ENCODE data around the gene PIGS.
A peak's percentile ranks its signal among the peaks of the same experiment; 100 is the strongest.

PIGS gene

DNA sequence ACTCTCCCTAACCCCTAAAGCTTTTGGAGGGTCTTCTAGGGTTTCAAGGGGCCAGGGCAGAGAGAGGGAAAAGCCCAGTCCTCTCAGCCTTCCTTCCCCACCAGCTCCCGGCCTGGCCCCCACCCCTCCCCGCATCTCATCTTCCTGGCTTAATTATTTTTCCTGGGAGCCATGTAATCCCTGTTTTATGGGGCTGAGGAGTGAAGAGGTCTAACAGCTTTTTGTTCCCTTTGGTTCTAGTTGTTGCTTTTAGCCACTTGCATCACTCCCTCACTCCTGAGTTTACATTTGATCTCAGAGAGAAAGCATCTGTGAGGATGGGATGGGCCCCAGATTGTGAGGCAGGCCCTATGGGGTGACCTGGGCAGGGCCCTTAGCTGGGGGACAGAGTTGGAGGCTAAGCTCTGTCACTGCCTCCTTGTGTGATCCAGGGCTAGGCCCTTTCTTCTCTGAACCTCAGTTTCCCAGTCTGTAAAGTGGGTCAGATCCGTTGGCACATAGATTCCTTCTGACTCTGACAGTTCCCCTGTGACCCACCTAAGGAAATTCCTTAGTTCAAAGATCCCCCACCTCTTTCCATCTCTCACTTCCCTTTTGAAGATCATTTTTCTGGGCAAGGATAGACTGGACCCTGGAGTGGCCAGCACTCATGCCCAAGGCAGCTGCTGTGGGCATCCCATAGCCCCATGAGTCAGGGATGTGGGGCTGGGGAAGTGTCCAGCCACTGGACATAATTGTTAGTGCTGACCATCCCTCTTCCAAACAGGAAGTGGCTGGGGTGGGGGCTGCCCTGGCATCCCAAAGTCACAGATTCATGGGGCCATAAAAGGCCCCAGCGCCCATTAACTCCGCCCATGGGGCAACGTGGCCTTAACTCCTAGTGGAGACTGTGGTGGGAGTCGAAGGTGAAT, 39.0 kb downstream of the PIGS start:
- H3K4me1 Mint-ChIP-seq, result peaks cover 76% of the 10 kb centered on the region
- H3K27me3 Mint-ChIP-seq (ENCODE audit: low read depth, poor library complexity), result peaks cover 12% of the 10 kb centered on the region
- H3K9me3 Mint-ChIP-seq, result no peaks in the 10 kb centered on the region
- no peak for DNase-seq
- H3K27ac Mint-ChIP-seq, result peak overlapping the region; percentile 96
- peak overlapping the region; percentile 55 for H3K4me3 Mint-ChIP-seq
- TF ChIP-seq, protein P1, sequence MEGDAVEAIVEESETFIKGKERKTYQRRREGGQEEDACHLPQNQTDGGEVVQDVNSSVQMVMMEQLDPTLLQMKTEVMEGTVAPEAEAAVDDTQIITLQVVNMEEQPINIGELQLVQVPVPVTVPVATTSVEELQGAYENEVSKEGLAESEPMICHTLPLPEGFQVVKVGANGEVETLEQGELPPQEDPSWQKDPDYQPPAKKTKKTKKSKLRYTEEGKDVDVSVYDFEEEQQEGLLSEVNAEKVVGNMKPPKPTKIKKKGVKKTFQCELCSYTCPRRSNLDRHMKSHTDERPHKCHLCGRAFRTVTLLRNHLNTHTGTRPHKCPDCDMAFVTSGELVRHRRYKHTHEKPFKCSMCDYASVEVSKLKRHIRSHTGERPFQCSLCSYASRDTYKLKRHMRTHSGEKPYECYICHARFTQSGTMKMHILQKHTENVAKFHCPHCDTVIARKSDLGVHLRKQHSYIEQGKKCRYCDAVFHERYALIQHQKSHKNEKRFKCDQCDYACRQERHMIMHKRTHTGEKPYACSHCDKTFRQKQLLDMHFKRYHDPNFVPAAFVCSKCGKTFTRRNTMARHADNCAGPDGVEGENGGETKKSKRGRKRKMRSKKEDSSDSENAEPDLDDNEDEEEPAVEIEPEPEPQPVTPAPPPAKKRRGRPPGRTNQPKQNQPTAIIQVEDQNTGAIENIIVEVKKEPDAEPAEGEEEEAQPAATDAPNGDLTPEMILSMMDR (IDR thresholded peaks at IDR 0.05), result no peak
- no peaks in the 10 kb centered on the region for H3K36me3 Mint-ChIP-seq (ENCODE audit: low read depth)

DNA sequence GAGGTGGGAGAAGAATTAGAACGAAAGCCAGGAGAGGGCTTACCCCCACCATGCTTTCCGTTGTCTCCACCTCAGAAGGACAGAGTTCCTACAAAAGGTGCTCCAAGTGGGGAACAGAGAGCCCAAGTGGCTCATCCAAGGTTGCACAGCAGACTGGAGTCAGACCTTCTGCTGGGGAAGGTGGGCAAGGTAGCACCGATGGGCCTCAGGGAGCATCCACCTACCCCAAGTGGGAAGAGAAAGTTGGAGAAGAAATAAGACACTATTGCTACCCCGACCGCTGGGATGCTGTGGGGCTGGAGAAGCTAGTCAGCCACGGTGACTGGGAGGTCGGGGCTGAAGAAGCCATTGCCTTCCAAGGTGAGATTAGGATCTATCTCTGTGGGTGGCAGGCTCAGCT, 40.4 kb downstream of the PIGS start:
- no peak for DNase-seq
- no peak overlapping the region for H3K4me3 Mint-ChIP-seq
- no peaks in the 10 kb centered on the region for H3K9me3 Mint-ChIP-seq
- peaks cover 8% of the 10 kb centered on the region for H3K27me3 Mint-ChIP-seq (ENCODE audit: low read depth, poor library complexity)
- H3K36me3 Mint-ChIP-seq (ENCODE audit: low read depth), result no peaks in the 10 kb centered on the region
- no peak overlapping the region for H3K27ac Mint-ChIP-seq
- peaks cover 87% of the 10 kb centered on the region for H3K4me1 Mint-ChIP-seq
- TF ChIP-seq, protein P1 (IDR thresholded peaks at IDR 0.05), result no peak

DNA sequence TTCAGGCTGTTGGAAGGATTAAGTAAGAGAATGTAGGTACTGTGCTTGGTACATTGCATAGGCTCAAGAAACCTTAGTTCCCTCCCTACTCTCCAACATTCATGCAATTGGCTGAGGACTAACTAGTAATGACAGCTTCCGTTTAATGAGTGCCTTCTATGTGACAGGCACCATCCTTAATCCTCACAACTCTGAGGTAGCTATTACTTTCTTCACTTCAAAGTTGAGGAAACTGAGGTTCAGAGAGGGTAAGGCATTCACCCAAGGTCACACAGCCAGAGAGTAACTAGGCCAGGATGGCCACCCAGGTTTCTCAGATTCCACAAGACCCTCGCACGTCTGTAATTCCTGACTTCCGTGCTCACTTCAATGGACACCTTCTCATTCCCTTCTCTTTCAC, 41.1 kb downstream of the PIGS start:
- H3K9me3 Mint-ChIP-seq, result no peaks in the 10 kb centered on the region
- H3K4me1 Mint-ChIP-seq, result peaks cover 89% of the 10 kb centered on the region
- no peak overlapping the region for H3K27ac Mint-ChIP-seq
- DNase-seq, result no peak
- TF ChIP-seq, protein P1 (IDR thresholded peaks at IDR 0.05), result no peak
- peaks cover 8% of the 10 kb centered on the region for H3K27me3 Mint-ChIP-seq (ENCODE audit: low read depth, poor library complexity)
- no peaks in the 10 kb centered on the region for H3K36me3 Mint-ChIP-seq (ENCODE audit: low read depth)
- no peak overlapping the region for H3K4me3 Mint-ChIP-seq

DNA sequence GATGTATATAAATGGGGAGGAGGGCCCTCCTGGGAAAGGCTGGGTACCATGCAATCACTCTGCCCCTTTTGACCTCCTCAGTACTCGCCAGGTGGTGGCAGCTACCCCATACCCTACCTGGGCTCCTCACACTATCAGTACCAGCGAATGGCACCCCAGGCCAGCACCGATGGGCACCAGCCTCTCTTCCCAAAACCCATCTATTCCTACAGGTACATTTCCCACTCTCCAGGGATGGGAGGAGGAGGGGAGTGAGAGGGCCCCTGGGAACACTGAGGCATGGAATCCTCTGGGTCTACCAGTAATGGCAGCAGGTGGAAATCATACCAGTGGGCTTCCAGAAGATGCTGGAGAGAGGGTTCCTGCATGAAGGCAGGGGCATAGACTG, 42.3 kb downstream of the PIGS start:
- TF ChIP-seq, protein P1 (IDR thresholded peaks at IDR 0.05), result no peak
- Mint-ChIP-seq H3K4me3 (no peak overlapping the region), H3K36me3 (ENCODE audit: low read depth) (no peaks in the 10 kb centered on the region)

DNA sequence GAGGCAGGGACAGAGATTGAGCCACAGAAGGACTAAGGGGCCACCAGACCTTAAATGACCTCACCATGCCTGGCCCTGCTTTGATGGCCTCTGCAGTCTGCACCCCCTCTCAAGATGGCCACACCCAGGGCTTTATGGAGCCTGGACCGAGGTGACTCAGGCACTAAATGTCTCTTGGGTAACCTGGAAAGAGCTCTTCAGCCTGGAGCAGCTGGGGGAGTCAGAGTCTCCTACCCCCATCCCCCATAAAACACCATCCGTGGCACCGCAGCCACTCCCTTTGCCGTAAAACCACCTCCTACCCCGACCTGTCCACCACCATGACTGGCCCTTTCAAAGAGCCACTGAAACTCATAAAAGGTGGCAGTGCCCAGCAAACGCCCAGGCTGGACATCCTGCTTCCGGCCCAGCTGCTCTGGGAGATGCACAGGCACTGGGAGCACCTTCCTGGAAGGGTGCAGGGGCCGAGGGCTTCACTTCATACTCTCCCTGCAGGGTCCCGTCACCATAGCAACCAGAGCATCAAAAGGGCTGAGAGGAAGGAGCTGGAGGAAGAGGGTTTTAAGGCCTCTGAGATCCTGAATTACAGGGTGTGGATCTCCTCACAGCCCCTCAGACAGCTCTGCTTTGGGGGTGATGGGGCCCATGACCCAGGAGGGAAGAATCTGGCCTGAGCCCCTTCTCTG, 42.9 kb downstream of the PIGS start:
- Mint-ChIP-seq H3K27me3 (ENCODE audit: low read depth, poor library complexity) (peaks cover 11% of the 10 kb centered on the region), H3K4me1 (peaks cover 96% of the 10 kb centered on the region), H3K27ac (no peak overlapping the region), H3K36me3 (ENCODE audit: low read depth) (no peaks in the 10 kb centered on the region), H3K4me3 (no peak overlapping the region), H3K9me3 (no peaks in the 10 kb centered on the region)
- DNase-seq, result no peak
- TF ChIP-seq, protein P1 (IDR thresholded peaks at IDR 0.05), result no peak

More for the DNA sequence above, 42.3 kb downstream of the PIGS start:
- Mint-ChIP-seq H3K9me3 (no peaks in the 10 kb centered on the region), H3K4me1 (peaks cover 96% of the 10 kb centered on the region), H3K27me3 (ENCODE audit: low read depth, poor library complexity) (peaks cover 10% of the 10 kb centered on the region), H3K27ac (no peak overlapping the region)
- DNase-seq, result no peak
